A549 (cell line): Measurements from ENCODE around the gene XRCC3. TPM values are rescaled to one million over a fixed set of nuclear protein-coding genes. Genes with fewer than 3 reads are reported as not detected.

Experiments
- ATAC-seq, 2 experiments: fragments of 200-7000 bp in 1 of 2; fragments of >200 bp in 1 of 2; cut with Nextera tagmentation in 1 of 2; cut with Tn5 transposase in 1 of 2; 3 replicates each; pipeline versions ENCODE4 v1.8.0 to v1.9.1; 2018 to 2020; ENCODE audit warnings: mild to moderate bottlenecking in 1 of 2, moderate library complexity in 1 of 2
- CTCF ChIA-PET: fragments of 300-600 bp; sonication (Branson Sonifier 250); formaldehyde crosslinking; extraction: SDS; loops from one replicate; lab custom pipeline; 2021; ENCODE audit warnings: antibody characterized with exemption, inconsistent platforms; lab: Yijun Ruan, JAX
- POLR2A ChIA-PET: fragments of 350-600 bp; formaldehyde crosslinking; extraction: SDS; loops from one replicate; lab custom pipeline; 2021; ENCODE audit warnings: antibody characterized with exemption, inconsistent platforms; lab: Yijun Ruan, JAX
- DNase-seq, 2 experiments: peaks; one replicate each; pipeline versions ENCODE4 v3.0.0 to v3.0.0-alpha.2; 2011 to 2016; ENCODE audit warnings: low read depth in 1 of 2, low spot score in 1 of 2
- FAIRE-seq: peaks from 2 replicates; lab custom pipeline; 2011; peaks lifted over from hg19 to GRCh38; lab: Jason Lieb, UNC
- H3K27ac ChIP-seq, 2 experiments: fragments of >200 bp; sonication (Bioruptor Twin); formaldehyde crosslinking; 3 replicates each; pipeline ENCODE4 v1.5.1; 2016 to 2017
- H3K4me1 ChIP-seq: fragments of >200 bp; sonication (Bioruptor Twin); formaldehyde crosslinking; 3 replicates; pipeline ENCODE4 v1.6.1; 2016
- H3K4me2 ChIP-seq: fragments of >200 bp; sonication (Bioruptor Twin); formaldehyde crosslinking; 3 replicates; pipeline ENCODE4 v1.6.1; 2016
- H3K4me3 ChIP-seq: fragments of >200 bp; sonication (Bioruptor Twin); formaldehyde crosslinking; 3 replicates; pipeline ENCODE4 v1.5.1; 2016
- H3K9me3 ChIP-seq: fragments of >200 bp; sonication (Bioruptor Twin); formaldehyde crosslinking; 3 replicates; pipeline ENCODE4 v1.6.1; 2016
- BHLHE40 ChIP-seq: IDR thresholded peaks from 2 replicates; pipeline ENCODE4 v1.6.1; 2012; ENCODE audit warnings: low read depth, low read length, inconsistent platforms
- CBX8 ChIP-seq: fragments of 200-600 bp; sonication (generic); IDR thresholded peaks from 2 replicates; pipeline ENCODE4 v1.6.1; 2016
- EHMT2 ChIP-seq: fragments of 200-600 bp; sonication (generic); IDR thresholded peaks from 2 replicates; pipeline ENCODE4 v1.6.1; 2016; ENCODE audit warnings: antibody characterized with exemption, low read depth, mild to moderate bottlenecking, moderate library complexity
- GATA3 ChIP-seq: IDR thresholded peaks from 2 replicates; pipeline ENCODE4 v1.6.1; 2012; ENCODE audit warnings: borderline replicate concordance
- HDAC2 ChIP-seq: fragments of 200-600 bp; sonication (generic); IDR thresholded peaks from 2 replicates; pipeline ENCODE4 v1.6.1; 2016
- HOXA7 ChIP-seq: fragments of 250-450 bp; sonication (Bioruptor Pico); IDR thresholded peaks from 2 replicates; pipeline ENCODE4 v1.5.0; 2020; ENCODE audit warnings: mild to moderate bottlenecking, moderate library complexity
- HOXB5 ChIP-seq: fragments of 250-450 bp; sonication (Bioruptor Pico); IDR thresholded peaks from 2 replicates; pipeline ENCODE4 v1.5.0; 2020; ENCODE audit warnings: mild to moderate bottlenecking, moderate library complexity
- JUNB ChIP-seq: fragments of >200 bp; sonication (Bioruptor Twin); formaldehyde crosslinking; IDR thresholded peaks from 2 replicates; pipeline ENCODE4 v1.6.1; 2016
- NFE2L2 ChIP-seq: fragments of 150-350 bp; conservative IDR thresholded peaks from 2 replicates; pipeline ENCODE4 v1.6.1; 2014; ENCODE audit warnings: low read length
- POLR2AphosphoS2 ChIP-seq: conservative IDR thresholded peaks from 2 replicates; pipeline ENCODE4 v1.6.1; 2012; ENCODE audit warnings: low read length, improper control_type of control experiment, inconsistent platforms
- RAD21 ChIP-seq, 2 experiments: fragments of >200 bp in 1 of 2; sonication (Bioruptor Twin) in 1 of 2; formaldehyde crosslinking in 1 of 2; IDR thresholded peaks in 1 of 2; conservative IDR thresholded peaks in 1 of 2; 2 replicates in 1 of 2; 3 replicates in 1 of 2; pipeline ENCODE4 v1.6.1; 2012 to 2018; ENCODE audit warnings: inconsistent platforms in 1 of 2
- RCOR1 ChIP-seq: fragments of 150-350 bp; IDR thresholded peaks from 2 replicates; pipeline ENCODE4 v1.6.1; 2014; ENCODE audit warnings: antibody characterized with exemption, low read length, low read depth
- SREBF2 ChIP-seq: fragments of 450-650 bp; IDR thresholded peaks from 2 replicates; pipeline ENCODE4 v1.6.1; 2014; ENCODE audit warnings: mild to moderate bottlenecking, moderate library complexity
- ZC3H11A ChIP-seq: fragments of 450-650 bp; IDR thresholded peaks from 2 replicates; pipeline ENCODE4 v1.6.1; 2014; ENCODE audit warnings: antibody characterized with exemption, mild to moderate bottlenecking
- WGBS: methylation state at CpG from one replicate; pipeline ENCODE4 v1.1.6; 2017; ENCODE audit errors: missing lambda C conversion rate; 5-methylcytosine and 5-hydroxymethylcytosine counted together
- polyA plus RNA-seq, 4 experiments: library from polyadenylated mRNA; depleted of rRNA in 3 of 4; stranded (reverse); fragments of >200 nt; fragmentation: RNase III in 1 of 4; extraction: RNeasy Plus Mini Kit Qiagen cat#74134 plus additional on column Dnase treatment in 1 of 4; gene quantifications; 2 replicates in 3 of 4; 3 replicates in 1 of 4; pipeline ENCODE4 v1.2.3, GENCODE V29; 2011 to 2017
- TF ChIP-seq, protein P1 (sequence below): IDR thresholded peaks from 2 replicates; pipeline ENCODE4 v1.6.1; 2012
- TF ChIP-seq, protein P2 (sequence below): IDR thresholded peaks from 2 replicates; pipeline ENCODE4 v1.6.1; 2012
- TF ChIP-seq, protein P3 (sequence below): fragments of 150-350 bp; IDR thresholded peaks from 2 replicates; pipeline ENCODE4 v1.6.1; 2014; ENCODE audit warnings: low read depth, mild to moderate bottlenecking, low read length
- TF ChIP-seq, protein P4 (sequence below): IDR thresholded peaks from 2 replicates; pipeline ENCODE4 v1.6.1; 2012; ENCODE audit warnings: low read depth, borderline replicate concordance
- TF ChIP-seq, protein P5 (sequence below): fragments of 250-450 bp; sonication (Bioruptor Pico); IDR thresholded peaks from 2 replicates; pipeline ENCODE4 v1.5.0; 2020; ENCODE audit warnings: low read depth, mild to moderate bottlenecking, moderate library complexity
- TF ChIP-seq, protein P6 (sequence below): fragments of >200 bp; sonication (Bioruptor Twin); formaldehyde crosslinking; IDR thresholded peaks from 3 replicates; pipeline ENCODE4 v1.5.1; 2016

The XRCC3 gene
- polyA plus RNA-seq, 2 of the 4 experiments (the other 2 are of a cell fraction) = 23.0 to 28.1 TPM

DNA sequence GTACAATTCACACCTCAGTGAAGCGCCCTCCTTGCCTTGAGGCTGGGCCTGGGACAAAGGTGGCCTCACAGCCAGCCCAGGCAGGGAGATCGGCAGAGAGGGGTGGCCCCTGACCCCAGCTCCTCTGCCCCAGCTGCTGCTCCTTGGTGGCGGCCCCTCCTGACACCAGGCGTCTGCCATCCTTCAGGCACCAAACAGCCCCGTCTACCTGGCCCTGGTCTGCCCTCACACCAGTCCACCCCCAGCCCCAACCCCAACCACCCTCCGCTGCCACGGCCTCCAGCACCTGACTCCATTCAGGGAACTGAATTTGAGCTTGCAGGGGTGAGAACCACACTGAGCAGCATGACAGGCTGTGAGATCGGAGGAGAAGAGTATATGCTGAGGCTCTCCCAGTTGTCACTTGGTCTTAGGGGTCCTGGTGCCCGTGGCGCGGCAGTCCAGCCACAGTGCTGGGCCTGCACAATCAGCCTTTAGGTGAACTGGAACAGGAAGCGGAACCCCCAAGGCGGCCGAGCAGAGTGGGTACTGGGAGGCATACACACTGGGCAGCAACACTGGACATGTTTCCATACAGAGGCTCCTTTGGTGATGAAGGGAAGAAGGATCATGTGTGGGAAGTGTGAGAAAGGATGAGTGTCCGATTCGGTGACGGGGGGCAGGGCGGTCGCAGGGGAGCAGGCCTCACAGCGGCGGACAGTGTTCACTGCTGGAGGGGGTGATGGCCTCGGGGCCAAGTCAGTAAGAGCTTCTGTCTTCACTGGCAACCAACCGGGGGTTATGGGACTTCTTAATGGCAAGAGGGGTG is 19.0 kb upstream of the XRCC3 start:
- ATAC-seq (no peak), FAIRE-seq (no peak), DNase-seq (no peak)
- WGBS = 94% methylated on average over 19 of the region's 23 CpGs
- no peaks in the 10 kb centered on the region for H3K9me3 ChIP-seq
- no peak overlapping the region for H3K4me3 ChIP-seq
- no peak overlapping the region for H3K27ac ChIP-seq
- POLR2A ChIA-PET = no interaction called here
- CTCF ChIA-PET = no interaction called here
- H3K4me2 ChIP-seq = no peak overlapping the region
- TF ChIP-seq, protein P1, sequence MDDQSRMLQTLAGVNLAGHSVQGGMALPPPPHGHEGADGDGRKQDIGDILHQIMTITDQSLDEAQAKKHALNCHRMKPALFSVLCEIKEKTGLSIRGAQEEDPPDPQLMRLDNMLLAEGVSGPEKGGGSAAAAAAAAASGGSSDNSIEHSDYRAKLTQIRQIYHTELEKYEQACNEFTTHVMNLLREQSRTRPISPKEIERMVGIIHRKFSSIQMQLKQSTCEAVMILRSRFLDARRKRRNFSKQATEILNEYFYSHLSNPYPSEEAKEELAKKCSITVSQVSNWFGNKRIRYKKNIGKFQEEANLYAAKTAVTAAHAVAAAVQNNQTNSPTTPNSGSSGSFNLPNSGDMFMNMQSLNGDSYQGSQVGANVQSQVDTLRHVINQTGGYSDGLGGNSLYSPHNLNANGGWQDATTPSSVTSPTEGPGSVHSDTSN = no peak
- TF ChIP-seq RAD21 (conservative IDR thresholded peaks at IDR 0.05 in 1 of 2, IDR thresholded peaks at IDR 0.05 in 1 of 2) = no peak
- TF ChIP-seq, protein P2, sequence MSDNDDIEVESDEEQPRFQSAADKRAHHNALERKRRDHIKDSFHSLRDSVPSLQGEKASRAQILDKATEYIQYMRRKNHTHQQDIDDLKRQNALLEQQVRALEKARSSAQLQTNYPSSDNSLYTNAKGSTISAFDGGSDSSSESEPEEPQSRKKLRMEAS = no peak
- no peak for TF ChIP-seq EHMT2
- no peak for TF ChIP-seq HDAC2
- no peak for TF ChIP-seq HOXB5 (CRISPR knock-in tag)
- TF ChIP-seq, protein P3, sequence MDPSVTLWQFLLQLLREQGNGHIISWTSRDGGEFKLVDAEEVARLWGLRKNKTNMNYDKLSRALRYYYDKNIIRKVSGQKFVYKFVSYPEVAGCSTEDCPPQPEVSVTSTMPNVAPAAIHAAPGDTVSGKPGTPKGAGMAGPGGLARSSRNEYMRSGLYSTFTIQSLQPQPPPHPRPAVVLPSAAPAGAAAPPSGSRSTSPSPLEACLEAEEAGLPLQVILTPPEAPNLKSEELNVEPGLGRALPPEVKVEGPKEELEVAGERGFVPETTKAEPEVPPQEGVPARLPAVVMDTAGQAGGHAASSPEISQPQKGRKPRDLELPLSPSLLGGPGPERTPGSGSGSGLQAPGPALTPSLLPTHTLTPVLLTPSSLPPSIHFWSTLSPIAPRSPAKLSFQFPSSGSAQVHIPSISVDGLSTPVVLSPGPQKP = no peak
- TF ChIP-seq CBX8 = no peak
- TF ChIP-seq, protein P4, sequence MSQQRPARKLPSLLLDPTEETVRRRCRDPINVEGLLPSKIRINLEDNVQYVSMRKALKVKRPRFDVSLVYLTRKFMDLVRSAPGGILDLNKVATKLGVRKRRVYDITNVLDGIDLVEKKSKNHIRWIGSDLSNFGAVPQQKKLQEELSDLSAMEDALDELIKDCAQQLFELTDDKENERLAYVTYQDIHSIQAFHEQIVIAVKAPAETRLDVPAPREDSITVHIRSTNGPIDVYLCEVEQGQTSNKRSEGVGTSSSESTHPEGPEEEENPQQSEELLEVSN = no peak
- no peaks in the 10 kb centered on the region for H3K4me1 ChIP-seq

DNA sequence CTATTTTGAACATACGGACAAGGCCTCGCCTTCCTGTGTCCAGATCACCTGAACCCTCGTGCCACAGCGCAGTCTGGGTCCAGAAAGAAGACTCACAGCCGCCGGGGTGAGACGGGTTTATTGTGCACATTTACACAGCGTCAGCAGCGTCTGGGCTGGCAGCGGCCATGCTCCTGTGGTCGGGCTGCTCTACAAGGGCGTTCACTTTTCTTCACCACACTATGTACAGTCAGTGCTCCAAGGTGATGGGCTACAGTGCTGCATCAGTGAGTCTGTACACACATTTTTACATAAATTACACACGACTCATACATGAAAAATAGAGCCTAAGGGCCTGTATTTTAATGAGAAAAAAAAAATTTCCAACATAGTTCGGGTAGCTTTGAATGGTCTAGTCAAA is 18.4 kb upstream of the XRCC3 start:
- POLR2A ChIA-PET = no interaction called here
- no peaks in the 10 kb centered on the region for H3K9me3 ChIP-seq
- no peak for ATAC-seq
- H3K27ac ChIP-seq = no peak overlapping the region
- no peak for TF ChIP-seq SREBF2
- no peak for TF ChIP-seq HOXA7 (CRISPR knock-in tag)
- no peak for TF ChIP-seq HOXB5 (CRISPR knock-in tag)
- TF ChIP-seq RAD21 (conservative IDR thresholded peaks at IDR 0.05 in 1 of 2, IDR thresholded peaks at IDR 0.05 in 1 of 2) = no peak
- no peak for TF ChIP-seq JUNB
- no peak for TF ChIP-seq NFE2L2
- TF ChIP-seq, protein P5, sequence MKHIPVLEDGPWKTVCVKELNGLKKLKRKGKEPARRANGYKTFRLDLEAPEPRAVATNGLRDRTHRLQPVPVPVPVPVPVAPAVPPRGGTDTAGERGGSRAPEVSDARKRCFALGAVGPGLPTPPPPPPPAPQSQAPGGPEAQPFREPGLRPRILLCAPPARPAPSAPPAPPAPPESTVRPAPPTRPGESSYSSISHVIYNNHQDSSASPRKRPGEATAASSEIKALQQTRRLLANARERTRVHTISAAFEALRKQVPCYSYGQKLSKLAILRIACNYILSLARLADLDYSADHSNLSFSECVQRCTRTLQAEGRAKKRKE (CRISPR knock-in tag) = no peak
- TF ChIP-seq POLR2AphosphoS2 = no peak
- TF ChIP-seq, protein P6, sequence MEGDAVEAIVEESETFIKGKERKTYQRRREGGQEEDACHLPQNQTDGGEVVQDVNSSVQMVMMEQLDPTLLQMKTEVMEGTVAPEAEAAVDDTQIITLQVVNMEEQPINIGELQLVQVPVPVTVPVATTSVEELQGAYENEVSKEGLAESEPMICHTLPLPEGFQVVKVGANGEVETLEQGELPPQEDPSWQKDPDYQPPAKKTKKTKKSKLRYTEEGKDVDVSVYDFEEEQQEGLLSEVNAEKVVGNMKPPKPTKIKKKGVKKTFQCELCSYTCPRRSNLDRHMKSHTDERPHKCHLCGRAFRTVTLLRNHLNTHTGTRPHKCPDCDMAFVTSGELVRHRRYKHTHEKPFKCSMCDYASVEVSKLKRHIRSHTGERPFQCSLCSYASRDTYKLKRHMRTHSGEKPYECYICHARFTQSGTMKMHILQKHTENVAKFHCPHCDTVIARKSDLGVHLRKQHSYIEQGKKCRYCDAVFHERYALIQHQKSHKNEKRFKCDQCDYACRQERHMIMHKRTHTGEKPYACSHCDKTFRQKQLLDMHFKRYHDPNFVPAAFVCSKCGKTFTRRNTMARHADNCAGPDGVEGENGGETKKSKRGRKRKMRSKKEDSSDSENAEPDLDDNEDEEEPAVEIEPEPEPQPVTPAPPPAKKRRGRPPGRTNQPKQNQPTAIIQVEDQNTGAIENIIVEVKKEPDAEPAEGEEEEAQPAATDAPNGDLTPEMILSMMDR = no peak
- no peak for TF ChIP-seq ZC3H11A
- TF ChIP-seq RCOR1 = no peak
- TF ChIP-seq GATA3 = no peak
- no peak for TF ChIP-seq BHLHE40
- no peak for DNase-seq
- FAIRE-seq = no peak
- CTCF ChIA-PET = interaction anchor here (1.2 kb wide), 1 partner anchor 188 kb away, joined by 4 read pairs; no protein-coding TSS in a partner anchor
- no peaks in the 10 kb centered on the region for H3K4me1 ChIP-seq
- no peak overlapping the region for H3K4me2 ChIP-seq
- 86% methylated on average over 14 of the region's 14 CpGs for WGBS
- no peak overlapping the region for H3K4me3 ChIP-seq
